HepG2 (cell line): ENCODE data around the gene GATM.

Experiments used
- SNAI1 ChIP-seq: sonication (generic); formaldehyde crosslinking; IDR thresholded peaks from 2 replicates; pipeline ENCODE4 v1.5.0; 2020; ENCODE audit warnings: mild to moderate bottlenecking, missing genetic modification reagents, borderline replicate concordance
- TF ChIP-seq, protein P1 (sequence below): sonication (generic); formaldehyde crosslinking; IDR thresholded peaks from 2 replicates; pipeline ENCODE4 v1.5.0; 2020; ENCODE audit warnings: mild to moderate bottlenecking, missing genetic modification reagents, moderate library complexity

DNA sequence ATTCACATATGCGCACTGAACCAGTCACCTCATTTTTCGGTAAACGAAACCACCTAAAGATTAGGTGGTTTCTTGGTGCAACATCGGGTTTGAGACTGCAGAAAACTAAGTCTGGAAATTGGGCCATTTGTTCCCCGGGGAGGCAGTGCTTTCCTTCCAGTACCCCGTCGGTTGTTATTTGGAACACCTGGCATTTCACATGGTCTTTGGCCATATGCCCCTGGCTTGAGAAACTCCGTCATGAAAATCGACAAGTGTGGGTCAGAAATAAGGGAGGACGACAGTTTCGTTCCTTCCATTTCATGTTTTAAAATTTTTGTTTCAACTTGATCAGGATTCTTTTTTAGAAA lies 544 bp upstream of the GATM start:
- TF ChIP-seq, protein P1, sequence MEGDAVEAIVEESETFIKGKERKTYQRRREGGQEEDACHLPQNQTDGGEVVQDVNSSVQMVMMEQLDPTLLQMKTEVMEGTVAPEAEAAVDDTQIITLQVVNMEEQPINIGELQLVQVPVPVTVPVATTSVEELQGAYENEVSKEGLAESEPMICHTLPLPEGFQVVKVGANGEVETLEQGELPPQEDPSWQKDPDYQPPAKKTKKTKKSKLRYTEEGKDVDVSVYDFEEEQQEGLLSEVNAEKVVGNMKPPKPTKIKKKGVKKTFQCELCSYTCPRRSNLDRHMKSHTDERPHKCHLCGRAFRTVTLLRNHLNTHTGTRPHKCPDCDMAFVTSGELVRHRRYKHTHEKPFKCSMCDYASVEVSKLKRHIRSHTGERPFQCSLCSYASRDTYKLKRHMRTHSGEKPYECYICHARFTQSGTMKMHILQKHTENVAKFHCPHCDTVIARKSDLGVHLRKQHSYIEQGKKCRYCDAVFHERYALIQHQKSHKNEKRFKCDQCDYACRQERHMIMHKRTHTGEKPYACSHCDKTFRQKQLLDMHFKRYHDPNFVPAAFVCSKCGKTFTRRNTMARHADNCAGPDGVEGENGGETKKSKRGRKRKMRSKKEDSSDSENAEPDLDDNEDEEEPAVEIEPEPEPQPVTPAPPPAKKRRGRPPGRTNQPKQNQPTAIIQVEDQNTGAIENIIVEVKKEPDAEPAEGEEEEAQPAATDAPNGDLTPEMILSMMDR: no peak
- no peak for TF ChIP-seq SNAI1 (CRISPR knock-in tag)
